ENCODE data around the gene NCK2.

The NCK2 gene

GRCh38 chr2:105936954-105937353 lies 192.2 kb downstream of the NCK2 start:
- no peak for DNase-seq

- no peak for DNase-seq
These were observed 192.9 kb downstream of the NCK2 start for GRCh38 chr2:105937498-105938097.

All from kidney glomerular epithelial cell (primary cell).